WTC11 (cell line): ENCODE data around the gene LIPH. TPM values are rescaled to one million over a fixed set of nuclear protein-coding genes. Genes with fewer than 3 reads are reported as not detected.

Experiments
- ATAC-seq: fragments of 200-7000 bp; cut with Tn5 transposase; 2 replicates; pipeline ENCODE4 v1.10.0; 2021; ENCODE audit warnings: mild to moderate bottlenecking, moderate library complexity
- CTCF ChIA-PET: fragments of 300-600 bp; sonication (Branson Sonifier 250); formaldehyde crosslinking; loops from one replicate; lab custom pipeline; 2021; ENCODE audit warnings: antibody characterized with exemption; lab: Charles Lee
- POLR2A ChIA-PET: fragments of 350-600 bp; sonication (Branson Sonifier 250); formaldehyde crosslinking; loops from one replicate; lab custom pipeline; 2021; ENCODE audit warnings: antibody characterized with exemption; lab: Charles Lee
- DNase-seq: peaks from one replicate; pipeline ENCODE4 v3.0.0; 2021; ENCODE audit warnings: low spot score
- H3K27ac Mint-ChIP-seq: 2 replicates; pipeline ENCODE4 v1.8.0; 2021; ENCODE audit warnings: mixed read lengths
- H3K27me3 Mint-ChIP-seq: 2 replicates; pipeline ENCODE4 v1.8.0; 2021; ENCODE audit warnings: low read depth, mild to moderate bottlenecking, moderate library complexity, mixed read lengths
- H3K36me3 Mint-ChIP-seq: 2 replicates; pipeline ENCODE4 v1.8.0; 2021; ENCODE audit warnings: mixed read lengths
- H3K4me1 Mint-ChIP-seq: 2 replicates; pipeline ENCODE4 v1.8.0; 2022; ENCODE audit warnings: mixed read lengths
- H3K4me3 Mint-ChIP-seq: 2 replicates; pipeline ENCODE4 v1.8.0; 2021; ENCODE audit warnings: mild to moderate bottlenecking, moderate library complexity, mixed read lengths
- H3K9me3 Mint-ChIP-seq: 2 replicates; pipeline ENCODE4 v1.8.0; 2021; ENCODE audit warnings: mixed read lengths
- CREM ChIP-seq: sonication (generic); formaldehyde crosslinking; IDR thresholded peaks from 2 replicates; pipeline ENCODE4 v1.8.1; 2022; ENCODE audit warnings: mild to moderate bottlenecking, missing genetic modification reagents, moderate library complexity
- ELF4 ChIP-seq: sonication (generic); formaldehyde crosslinking; IDR thresholded peaks from 2 replicates; pipeline ENCODE4 v1.8.1; 2022; ENCODE audit warnings: low read depth, mild to moderate bottlenecking, moderate library complexity, missing genetic modification reagents
- EMX1 ChIP-seq: fragments of 250-450 bp; sonication (Bioruptor Pico); IDR thresholded peaks from 2 replicates; pipeline ENCODE4 v1.8.0; 2021; ENCODE audit warnings: mild to moderate bottlenecking
- FOXJ3 ChIP-seq: sonication (generic); formaldehyde crosslinking; IDR thresholded peaks from 2 replicates; pipeline ENCODE4 v1.9.0; 2021; ENCODE audit warnings: missing genetic modification reagents, mild to moderate bottlenecking, borderline replicate concordance
- FOXK1 ChIP-seq: sonication (generic); formaldehyde crosslinking; IDR thresholded peaks from 2 replicates; pipeline ENCODE4 v1.8.0; 2022; ENCODE audit warnings: mild to moderate bottlenecking, moderate library complexity, missing genetic modification reagents
- GRHL2 ChIP-seq: fragments of 250-450 bp; sonication (Bioruptor Pico); IDR thresholded peaks from 2 replicates; pipeline ENCODE4 v1.8.0; 2022; ENCODE audit warnings: mild to moderate bottlenecking, moderate library complexity; ENCODE audit not compliant: insufficient replicate concordance, severe bottlenecking
- MYBL2 ChIP-seq: sonication (generic); formaldehyde crosslinking; IDR thresholded peaks from 2 replicates; pipeline ENCODE4 v1.8.1; 2023; ENCODE audit warnings: mild to moderate bottlenecking, moderate library complexity, missing genetic modification reagents
- NFE2L1 ChIP-seq: sonication (generic); formaldehyde crosslinking; IDR thresholded peaks from 2 replicates; pipeline ENCODE4 v1.8.1; 2023; ENCODE audit warnings: missing genetic modification reagents
- NFYB ChIP-seq: sonication (generic); formaldehyde crosslinking; conservative IDR thresholded peaks from 2 replicates; pipeline ENCODE4 v1.8.0; 2022; ENCODE audit warnings: low read depth, missing genetic modification reagents
- NR2C2 ChIP-seq: sonication (generic); formaldehyde crosslinking; IDR thresholded peaks from 2 replicates; pipeline ENCODE4 v1.8.0; 2022; ENCODE audit warnings: mild to moderate bottlenecking, missing genetic modification reagents
- NR3C1 ChIP-seq: sonication (generic); formaldehyde crosslinking; conservative IDR thresholded peaks from 2 replicates; pipeline ENCODE4 v1.8.1; 2023; ENCODE audit warnings: low read depth, mild to moderate bottlenecking, missing genetic modification reagents
- OVOL2 ChIP-seq: fragments of 250-450 bp; sonication (Bioruptor Pico); IDR thresholded peaks from 2 replicates; pipeline ENCODE4 v1.9.0; 2021; ENCODE audit warnings: mild to moderate bottlenecking, borderline replicate concordance
- PRRX2 ChIP-seq: fragments of 250-450 bp; sonication (Bioruptor Pico); IDR thresholded peaks from 2 replicates; pipeline ENCODE4 v1.8.0; 2021; ENCODE audit warnings: mild to moderate bottlenecking
- SP1 ChIP-seq: sonication (generic); formaldehyde crosslinking; conservative IDR thresholded peaks from 2 replicates; pipeline ENCODE4 v1.8.1; 2022; ENCODE audit warnings: missing genetic modification reagents
- ZBTB21 ChIP-seq: sonication (generic); formaldehyde crosslinking; IDR thresholded peaks from 2 replicates; pipeline ENCODE4 v1.8.1; 2023; ENCODE audit warnings: mild to moderate bottlenecking, missing genetic modification reagents, borderline replicate concordance
- ZNF263 ChIP-seq: sonication (generic); formaldehyde crosslinking; IDR thresholded peaks from 2 replicates; pipeline ENCODE4 v1.8.1; 2022; ENCODE audit warnings: low read depth, mild to moderate bottlenecking, moderate library complexity, missing genetic modification reagents
- ZNF396 ChIP-seq: fragments of 250-450 bp; sonication (Bioruptor Pico); IDR thresholded peaks from 2 replicates; pipeline ENCODE4 v1.8.0; 2021; ENCODE audit warnings: mild to moderate bottlenecking, moderate library complexity, borderline replicate concordance
- total RNA-seq: library from RNA; stranded (reverse); gene quantifications from 3 replicates; pipeline ENCODE4 v1.2.3, GENCODE V29; 2021
- TF ChIP-seq, protein P1 (sequence below): sonication (generic); formaldehyde crosslinking; IDR thresholded peaks from 2 replicates; pipeline ENCODE4 v1.8.0; 2023; ENCODE audit warnings: mild to moderate bottlenecking, missing genetic modification reagents
- TF ChIP-seq, protein P2 (sequence below): sonication (generic); formaldehyde crosslinking; conservative IDR thresholded peaks from 2 replicates; pipeline ENCODE4 v1.8.1; 2022; ENCODE audit warnings: mild to moderate bottlenecking, missing genetic modification reagents
- TF ChIP-seq, protein P3 (sequence below): sonication (generic); formaldehyde crosslinking; conservative IDR thresholded peaks from 2 replicates; pipeline ENCODE4 v1.8.1; 2023; ENCODE audit warnings: mild to moderate bottlenecking, low read depth, missing genetic modification reagents, moderate library complexity
- TF ChIP-seq, protein P4 (sequence below): sonication (generic); formaldehyde crosslinking; IDR thresholded peaks from 2 replicates; pipeline ENCODE4 v1.8.1; 2023; ENCODE audit warnings: mild to moderate bottlenecking, missing genetic modification reagents, moderate library complexity
- TF ChIP-seq, protein P5 (sequence below): fragments of 250-450 bp; sonication (Bioruptor Pico); IDR thresholded peaks from 2 replicates; pipeline ENCODE4 v1.9.0; 2021; ENCODE audit warnings: mild to moderate bottlenecking
- TF ChIP-seq, protein P6 (sequence below): sonication (generic); formaldehyde crosslinking; IDR thresholded peaks from 2 replicates; pipeline ENCODE4 v1.8.1; 2023; ENCODE audit warnings: mild to moderate bottlenecking, missing genetic modification reagents, borderline replicate concordance
- TF ChIP-seq, protein P7 (sequence below): fragments of 250-450 bp; sonication (Bioruptor Pico); IDR thresholded peaks from 2 replicates; pipeline ENCODE4 v1.8.0; 2021; ENCODE audit warnings: mild to moderate bottlenecking

The LIPH gene
- total RNA-seq, 1 experiment from 2014 or later, result 0.07 TPM

DNA sequence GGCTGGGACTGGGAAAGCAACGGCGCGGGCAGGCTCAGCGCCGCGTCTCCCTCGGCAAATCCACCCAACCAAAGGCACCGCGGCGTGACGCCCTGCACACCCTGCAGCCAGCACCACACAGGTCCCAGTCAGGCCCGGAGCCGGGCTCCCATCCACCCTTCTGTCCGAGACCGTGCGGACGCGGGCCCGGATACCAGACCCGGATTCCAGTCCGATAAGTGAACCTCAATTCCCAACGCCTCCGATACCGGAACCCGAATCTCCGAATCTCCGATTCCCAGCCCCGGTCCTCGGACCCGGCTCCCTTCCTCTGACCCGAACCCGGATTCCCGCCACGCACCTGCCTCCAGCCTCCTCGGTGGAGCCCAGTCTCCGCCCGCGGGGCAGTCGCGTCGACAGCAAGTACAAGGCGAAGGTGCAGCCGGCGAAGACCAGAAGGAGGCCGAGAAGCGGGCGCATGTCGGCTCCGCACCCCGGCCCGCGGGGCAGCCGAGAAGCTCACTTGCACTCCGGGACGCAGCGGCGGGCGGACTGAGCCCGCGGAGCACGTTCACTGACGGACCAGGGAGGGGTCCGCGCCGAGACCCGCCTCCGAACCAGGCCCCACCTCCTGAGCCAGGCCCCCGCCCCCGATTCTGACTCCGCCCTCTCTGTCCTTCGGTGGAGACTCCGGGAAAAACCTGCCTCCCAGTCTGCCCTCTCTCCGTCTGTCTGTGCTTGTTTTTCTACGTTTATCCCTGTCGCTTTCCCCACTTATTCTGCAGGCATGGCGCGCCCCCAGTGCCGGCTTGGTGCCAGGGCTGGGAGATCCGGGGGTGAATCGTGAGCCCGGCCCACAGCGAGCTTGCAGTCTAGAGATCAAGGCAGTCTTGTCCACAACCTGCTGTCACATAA, 53.6 kb downstream of the LIPH start, which contains the start of gene TMEM41A:
TSS of gene TMEM41A (minus strand) at position 533 of the 894 bp plus-strand sequence. CDS start at position 459, 74 bp downstream.
- Mint-ChIP-seq H3K27me3 (peaks cover 17% of the 10 kb centered on the region), H3K4me1 (peaks cover 6% of the 10 kb centered on the region; the same call in 1 of the 2 replicates), H3K36me3 (peaks cover 16% of the 10 kb centered on the region), H3K27ac (peak within 1 kb of the TSS; percentile 98), H3K4me3 (peak within 1 kb of the TSS; percentile 94), H3K9me3 (no peaks in the 10 kb centered on the region)
- ATAC-seq (peak; percentile 97), DNase-seq (peak; percentile 97)
- ChIA-PET CTCF (interaction anchor here (0.5 to 1.4 kb wide), 10 partner anchors 12 to 179 kb away, joined by 3 to 10 read pairs (median 6); partner anchors contain the start of genes LIPH and SENP2), POLR2A (interaction anchor here (1.0 kb wide), 2 partner anchors 84 to 85 kb away, joined by 3 to 4 read pairs; no protein-coding TSS in a partner anchor)
- TF ChIP-seq FOXK1 (CRISPR knock-in tag) (peak; percentile 83), FOXJ3 (CRISPR knock-in tag) (no peak), SP1 (peak; percentile 99), ZBTB21 (CRISPR knock-in tag) (0 out of 2 replicates have a peak, but pooled peaks have one; percentile 45), NFE2L1 (CRISPR knock-in tag) (no peak), PRRX2 (CRISPR knock-in tag) (no peak), EMX1 (no peak), GRHL2 (CRISPR knock-in tag) (no peak), NFYB (CRISPR knock-in tag) (no peak), OVOL2 (CRISPR knock-in tag) (no peak), NR3C1 (CRISPR knock-in tag) (no peak), ZNF263 (no peak), MYBL2 (CRISPR knock-in tag) (no peak; the same call in 1 of the 2 replicates), ELF4 (CRISPR knock-in tag) (no peak), ZNF396 (no peak), CREM (peak; percentile 80), NR2C2 (CRISPR knock-in tag) (0 out of 2 replicates have a peak, but pooled peaks have one; percentile 32)
- TF ChIP-seq, protein P1, sequence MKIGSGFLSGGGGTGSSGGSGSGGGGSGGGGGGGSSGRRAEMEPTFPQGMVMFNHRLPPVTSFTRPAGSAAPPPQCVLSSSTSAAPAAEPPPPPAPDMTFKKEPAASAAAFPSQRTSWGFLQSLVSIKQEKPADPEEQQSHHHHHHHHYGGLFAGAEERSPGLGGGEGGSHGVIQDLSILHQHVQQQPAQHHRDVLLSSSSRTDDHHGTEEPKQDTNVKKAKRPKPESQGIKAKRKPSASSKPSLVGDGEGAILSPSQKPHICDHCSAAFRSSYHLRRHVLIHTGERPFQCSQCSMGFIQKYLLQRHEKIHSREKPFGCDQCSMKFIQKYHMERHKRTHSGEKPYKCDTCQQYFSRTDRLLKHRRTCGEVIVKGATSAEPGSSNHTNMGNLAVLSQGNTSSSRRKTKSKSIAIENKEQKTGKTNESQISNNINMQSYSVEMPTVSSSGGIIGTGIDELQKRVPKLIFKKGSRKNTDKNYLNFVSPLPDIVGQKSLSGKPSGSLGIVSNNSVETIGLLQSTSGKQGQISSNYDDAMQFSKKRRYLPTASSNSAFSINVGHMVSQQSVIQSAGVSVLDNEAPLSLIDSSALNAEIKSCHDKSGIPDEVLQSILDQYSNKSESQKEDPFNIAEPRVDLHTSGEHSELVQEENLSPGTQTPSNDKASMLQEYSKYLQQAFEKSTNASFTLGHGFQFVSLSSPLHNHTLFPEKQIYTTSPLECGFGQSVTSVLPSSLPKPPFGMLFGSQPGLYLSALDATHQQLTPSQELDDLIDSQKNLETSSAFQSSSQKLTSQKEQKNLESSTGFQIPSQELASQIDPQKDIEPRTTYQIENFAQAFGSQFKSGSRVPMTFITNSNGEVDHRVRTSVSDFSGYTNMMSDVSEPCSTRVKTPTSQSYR, result 0 out of 2 replicates have a peak, but pooled peaks have one; percentile 66
- TF ChIP-seq, protein P2, sequence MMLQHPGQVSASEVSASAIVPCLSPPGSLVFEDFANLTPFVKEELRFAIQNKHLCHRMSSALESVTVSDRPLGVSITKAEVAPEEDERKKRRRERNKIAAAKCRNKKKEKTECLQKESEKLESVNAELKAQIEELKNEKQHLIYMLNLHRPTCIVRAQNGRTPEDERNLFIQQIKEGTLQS (CRISPR knock-in tag), result no peak
- TF ChIP-seq, protein P3, sequence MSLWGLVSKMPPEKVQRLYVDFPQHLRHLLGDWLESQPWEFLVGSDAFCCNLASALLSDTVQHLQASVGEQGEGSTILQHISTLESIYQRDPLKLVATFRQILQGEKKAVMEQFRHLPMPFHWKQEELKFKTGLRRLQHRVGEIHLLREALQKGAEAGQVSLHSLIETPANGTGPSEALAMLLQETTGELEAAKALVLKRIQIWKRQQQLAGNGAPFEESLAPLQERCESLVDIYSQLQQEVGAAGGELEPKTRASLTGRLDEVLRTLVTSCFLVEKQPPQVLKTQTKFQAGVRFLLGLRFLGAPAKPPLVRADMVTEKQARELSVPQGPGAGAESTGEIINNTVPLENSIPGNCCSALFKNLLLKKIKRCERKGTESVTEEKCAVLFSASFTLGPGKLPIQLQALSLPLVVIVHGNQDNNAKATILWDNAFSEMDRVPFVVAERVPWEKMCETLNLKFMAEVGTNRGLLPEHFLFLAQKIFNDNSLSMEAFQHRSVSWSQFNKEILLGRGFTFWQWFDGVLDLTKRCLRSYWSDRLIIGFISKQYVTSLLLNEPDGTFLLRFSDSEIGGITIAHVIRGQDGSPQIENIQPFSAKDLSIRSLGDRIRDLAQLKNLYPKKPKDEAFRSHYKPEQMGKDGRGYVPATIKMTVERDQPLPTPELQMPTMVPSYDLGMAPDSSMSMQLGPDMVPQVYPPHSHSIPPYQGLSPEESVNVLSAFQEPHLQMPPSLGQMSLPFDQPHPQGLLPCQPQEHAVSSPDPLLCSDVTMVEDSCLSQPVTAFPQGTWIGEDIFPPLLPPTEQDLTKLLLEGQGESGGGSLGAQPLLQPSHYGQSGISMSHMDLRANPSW, result no peak
- TF ChIP-seq, protein P4, sequence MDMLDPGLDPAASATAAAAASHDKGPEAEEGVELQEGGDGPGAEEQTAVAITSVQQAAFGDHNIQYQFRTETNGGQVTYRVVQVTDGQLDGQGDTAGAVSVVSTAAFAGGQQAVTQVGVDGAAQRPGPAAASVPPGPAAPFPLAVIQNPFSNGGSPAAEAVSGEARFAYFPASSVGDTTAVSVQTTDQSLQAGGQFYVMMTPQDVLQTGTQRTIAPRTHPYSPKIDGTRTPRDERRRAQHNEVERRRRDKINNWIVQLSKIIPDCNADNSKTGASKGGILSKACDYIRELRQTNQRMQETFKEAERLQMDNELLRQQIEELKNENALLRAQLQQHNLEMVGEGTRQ, result no peak; the same call in 1 of the 2 replicates
- TF ChIP-seq, protein P5, sequence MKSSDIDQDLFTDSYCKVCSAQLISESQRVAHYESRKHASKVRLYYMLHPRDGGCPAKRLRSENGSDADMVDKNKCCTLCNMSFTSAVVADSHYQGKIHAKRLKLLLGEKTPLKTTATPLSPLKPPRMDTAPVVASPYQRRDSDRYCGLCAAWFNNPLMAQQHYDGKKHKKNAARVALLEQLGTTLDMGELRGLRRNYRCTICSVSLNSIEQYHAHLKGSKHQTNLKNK (CRISPR knock-in tag), result no peak
- TF ChIP-seq, protein P6, sequence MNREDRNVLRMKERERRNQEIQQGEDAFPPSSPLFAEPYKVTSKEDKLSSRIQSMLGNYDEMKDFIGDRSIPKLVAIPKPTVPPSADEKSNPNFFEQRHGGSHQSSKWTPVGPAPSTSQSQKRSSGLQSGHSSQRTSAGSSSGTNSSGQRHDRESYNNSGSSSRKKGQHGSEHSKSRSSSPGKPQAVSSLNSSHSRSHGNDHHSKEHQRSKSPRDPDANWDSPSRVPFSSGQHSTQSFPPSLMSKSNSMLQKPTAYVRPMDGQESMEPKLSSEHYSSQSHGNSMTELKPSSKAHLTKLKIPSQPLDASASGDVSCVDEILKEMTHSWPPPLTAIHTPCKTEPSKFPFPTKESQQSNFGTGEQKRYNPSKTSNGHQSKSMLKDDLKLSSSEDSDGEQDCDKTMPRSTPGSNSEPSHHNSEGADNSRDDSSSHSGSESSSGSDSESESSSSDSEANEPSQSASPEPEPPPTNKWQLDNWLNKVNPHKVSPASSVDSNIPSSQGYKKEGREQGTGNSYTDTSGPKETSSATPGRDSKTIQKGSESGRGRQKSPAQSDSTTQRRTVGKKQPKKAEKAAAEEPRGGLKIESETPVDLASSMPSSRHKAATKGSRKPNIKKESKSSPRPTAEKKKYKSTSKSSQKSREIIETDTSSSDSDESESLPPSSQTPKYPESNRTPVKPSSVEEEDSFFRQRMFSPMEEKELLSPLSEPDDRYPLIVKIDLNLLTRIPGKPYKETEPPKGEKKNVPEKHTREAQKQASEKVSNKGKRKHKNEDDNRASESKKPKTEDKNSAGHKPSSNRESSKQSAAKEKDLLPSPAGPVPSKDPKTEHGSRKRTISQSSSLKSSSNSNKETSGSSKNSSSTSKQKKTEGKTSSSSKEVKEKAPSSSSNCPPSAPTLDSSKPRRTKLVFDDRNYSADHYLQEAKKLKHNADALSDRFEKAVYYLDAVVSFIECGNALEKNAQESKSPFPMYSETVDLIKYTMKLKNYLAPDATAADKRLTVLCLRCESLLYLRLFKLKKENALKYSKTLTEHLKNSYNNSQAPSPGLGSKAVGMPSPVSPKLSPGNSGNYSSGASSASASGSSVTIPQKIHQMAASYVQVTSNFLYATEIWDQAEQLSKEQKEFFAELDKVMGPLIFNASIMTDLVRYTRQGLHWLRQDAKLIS (CRISPR knock-in tag), result no peak
- TF ChIP-seq, protein P7, sequence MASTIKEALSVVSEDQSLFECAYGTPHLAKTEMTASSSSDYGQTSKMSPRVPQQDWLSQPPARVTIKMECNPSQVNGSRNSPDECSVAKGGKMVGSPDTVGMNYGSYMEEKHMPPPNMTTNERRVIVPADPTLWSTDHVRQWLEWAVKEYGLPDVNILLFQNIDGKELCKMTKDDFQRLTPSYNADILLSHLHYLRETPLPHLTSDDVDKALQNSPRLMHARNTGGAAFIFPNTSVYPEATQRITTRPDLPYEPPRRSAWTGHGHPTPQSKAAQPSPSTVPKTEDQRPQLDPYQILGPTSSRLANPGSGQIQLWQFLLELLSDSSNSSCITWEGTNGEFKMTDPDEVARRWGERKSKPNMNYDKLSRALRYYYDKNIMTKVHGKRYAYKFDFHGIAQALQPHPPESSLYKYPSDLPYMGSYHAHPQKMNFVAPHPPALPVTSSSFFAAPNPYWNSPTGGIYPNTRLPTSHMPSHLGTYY (CRISPR knock-in tag), result 0 out of 2 replicates have a peak, but pooled peaks have one; percentile 54
